SU-DHL-6 (cell line): ENCODE results near the gene ZNF718.

Source experiments
- H2AFZ ChIP-seq: fragments of 200-600 bp; sonication (generic); 2 replicates; pipeline ENCODE4 v1.6.1; 2014; ENCODE audit warnings: low read depth, mild to moderate bottlenecking, moderate library complexity, mixed read lengths, antibody characterized with exemption, low read length; ENCODE audit not compliant: severe bottlenecking
- H3F3A ChIP-seq: fragments of 200-600 bp; shearing (Covaris generic); 2 replicates; pipeline ENCODE4 v1.6.0; 2016; ENCODE audit warnings: antibody characterized with exemption, mild to moderate bottlenecking; ENCODE audit not compliant: insufficient read depth
- H3K27ac ChIP-seq: fragments of 200-600 bp; sonication (generic); 2 replicates; pipeline ENCODE4 v1.5.1; 2016; ENCODE audit warnings: low read depth, mild to moderate bottlenecking, low read length, moderate library complexity, mixed read lengths
- H3K27me3 ChIP-seq: fragments of 200-600 bp; sonication (generic), shearing (Covaris generic); 2 replicates; pipeline ENCODE4 v1.6.0; 2014; ENCODE audit warnings: mild to moderate bottlenecking, low read length
- H3K36me3 ChIP-seq: fragments of 200-600 bp; sonication (generic); 2 replicates; pipeline ENCODE4 v1.6.1; 2014; ENCODE audit warnings: mild to moderate bottlenecking, low read length, mixed read lengths
- H3K4me2 ChIP-seq: fragments of 300-600, 200-600 bp; shearing (Covaris generic), sonication (generic); 2 replicates; pipeline ENCODE4 v1.6.0; 2014; ENCODE audit warnings: low read length, low read depth, mild to moderate bottlenecking; ENCODE audit not compliant: poor library complexity, severe bottlenecking
- H3K4me3 ChIP-seq: fragments of 200-600 bp; sonication (generic); 2 replicates; pipeline ENCODE4 v1.5.1; 2014; ENCODE audit warnings: antibody characterized with exemption, low read length, mild to moderate bottlenecking, mixed read lengths; ENCODE audit not compliant: insufficient read depth, poor library complexity, severe bottlenecking
- H3K79me2 ChIP-seq: fragments of 200-600 bp; sonication (generic); 2 replicates; pipeline ENCODE4 v1.6.1; 2014; ENCODE audit warnings: mild to moderate bottlenecking, low read length, moderate library complexity; ENCODE audit not compliant: insufficient read depth
- H3K9ac ChIP-seq: fragments of 200-600 bp; sonication (generic); 2 replicates; pipeline ENCODE4 v1.7.0; 2014; ENCODE audit warnings: mild to moderate bottlenecking, low read length
- H3K9me2 ChIP-seq: fragments of 200-600 bp; sonication (generic); replicated peaks from 2 replicates; pipeline ENCODE4 v1.6.1; 2014; ENCODE audit warnings: low read length; ENCODE audit not compliant: insufficient read depth
- H3K9me3 ChIP-seq: fragments of 200-600 bp; sonication (generic); 2 replicates; pipeline ENCODE4 v1.6.1; 2014; ENCODE audit warnings: low read length, mixed read lengths; ENCODE audit not compliant: insufficient read depth
- H4K20me1 ChIP-seq: fragments of 200-600 bp; sonication (generic); 2 replicates; pipeline ENCODE4 v1.6.1; 2014; ENCODE audit warnings: low read depth, mild to moderate bottlenecking, antibody characterized with exemption, low read length, moderate library complexity, mixed read lengths
- EZH2phosphoT487 ChIP-seq: fragments of 200-600 bp; sonication (generic), shearing (Covaris generic); conservative IDR thresholded peaks from 2 replicates; pipeline ENCODE4 v1.6.1; 2018; ENCODE audit warnings: mild to moderate bottlenecking, antibody characterized with exemption, low read length, moderate library complexity, mixed read lengths
- TF ChIP-seq, protein P1 (sequence below): fragments of 200-600 bp; sonication (generic); IDR thresholded peaks from one replicate; pipeline ENCODE4 v1.5.1; 2017; ENCODE audit warnings: antibody characterized with exemption, mild to moderate bottlenecking, low read length, moderate library complexity; ENCODE audit not compliant: insufficient read depth, poor library complexity, severe bottlenecking

ZNF718 gene

DNA sequence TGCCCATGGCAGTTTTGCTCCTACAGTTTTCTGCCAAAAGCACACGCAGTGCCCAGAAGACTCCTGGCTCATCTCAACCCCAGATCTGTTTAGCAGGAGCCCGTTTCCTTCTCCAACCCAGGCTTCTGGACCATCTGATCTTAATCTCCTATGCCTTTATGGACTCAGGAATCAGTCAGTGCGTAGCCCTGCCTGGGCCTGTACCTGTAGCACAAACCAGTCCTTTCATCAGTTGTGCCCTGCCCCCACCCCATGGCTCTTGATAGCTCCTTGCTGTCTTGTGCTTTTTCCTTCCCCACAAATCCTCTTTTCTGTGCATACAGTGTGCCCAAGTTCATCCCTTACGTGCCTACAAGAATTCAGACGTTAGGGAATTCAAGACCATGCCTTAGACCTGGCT is 1.5 kb downstream of the ZNF718 start:
- peak overlapping the region; percentile 7; the same call in 1 of the 2 replicates for H3K27ac ChIP-seq
- peaks cover 55% of the 10 kb centered on the region for H3K79me2 ChIP-seq
- peak overlapping the region; percentile 83 for H3K9ac ChIP-seq
- TF ChIP-seq, protein P1, sequence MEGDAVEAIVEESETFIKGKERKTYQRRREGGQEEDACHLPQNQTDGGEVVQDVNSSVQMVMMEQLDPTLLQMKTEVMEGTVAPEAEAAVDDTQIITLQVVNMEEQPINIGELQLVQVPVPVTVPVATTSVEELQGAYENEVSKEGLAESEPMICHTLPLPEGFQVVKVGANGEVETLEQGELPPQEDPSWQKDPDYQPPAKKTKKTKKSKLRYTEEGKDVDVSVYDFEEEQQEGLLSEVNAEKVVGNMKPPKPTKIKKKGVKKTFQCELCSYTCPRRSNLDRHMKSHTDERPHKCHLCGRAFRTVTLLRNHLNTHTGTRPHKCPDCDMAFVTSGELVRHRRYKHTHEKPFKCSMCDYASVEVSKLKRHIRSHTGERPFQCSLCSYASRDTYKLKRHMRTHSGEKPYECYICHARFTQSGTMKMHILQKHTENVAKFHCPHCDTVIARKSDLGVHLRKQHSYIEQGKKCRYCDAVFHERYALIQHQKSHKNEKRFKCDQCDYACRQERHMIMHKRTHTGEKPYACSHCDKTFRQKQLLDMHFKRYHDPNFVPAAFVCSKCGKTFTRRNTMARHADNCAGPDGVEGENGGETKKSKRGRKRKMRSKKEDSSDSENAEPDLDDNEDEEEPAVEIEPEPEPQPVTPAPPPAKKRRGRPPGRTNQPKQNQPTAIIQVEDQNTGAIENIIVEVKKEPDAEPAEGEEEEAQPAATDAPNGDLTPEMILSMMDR = no peak
- no peak for TF ChIP-seq EZH2phosphoT487
- H3K4me2 ChIP-seq = peak overlapping the region; percentile 66
- no peaks in the 10 kb centered on the region for H3F3A ChIP-seq
- H2AFZ ChIP-seq = no peak overlapping the region
- H3K9me3 ChIP-seq = peaks cover 12% of the 10 kb centered on the region
- peaks cover 45% of the 10 kb centered on the region for H3K36me3 ChIP-seq
- H3K9me2 ChIP-seq = no peaks in the 10 kb centered on the region
- no peaks in the 10 kb centered on the region for H3K27me3 ChIP-seq
- peak overlapping the region; percentile 70 for H3K4me3 ChIP-seq
- no peaks in the 10 kb centered on the region for H4K20me1 ChIP-seq

DNA sequence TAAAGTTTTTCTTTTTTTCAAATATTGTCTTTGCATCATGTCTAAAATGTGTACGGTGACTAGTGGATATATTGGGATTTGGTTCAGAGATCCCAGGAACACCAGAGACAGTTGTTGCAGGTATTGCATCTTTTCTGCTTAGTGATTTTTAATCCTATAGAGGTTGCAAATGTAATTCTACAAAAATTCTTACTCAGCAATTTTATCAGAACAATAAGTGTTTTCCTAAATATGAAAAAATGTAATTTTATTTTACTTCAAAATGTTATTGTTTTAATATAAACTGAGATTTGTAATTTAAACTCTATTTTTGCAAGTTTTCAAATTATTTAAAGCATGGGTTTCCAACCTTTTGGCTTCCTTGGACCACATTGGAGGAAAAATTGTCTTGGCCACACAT is 8.2 kb downstream of the ZNF718 start:
- H3K79me2 ChIP-seq = peaks cover 32% of the 10 kb centered on the region
- H3K9me3 ChIP-seq = 0 out of 2 replicates have a peak, but pooled peaks cover 5% of the 10 kb centered on the region
- H3K27me3 ChIP-seq = no peaks in the 10 kb centered on the region
- H4K20me1 ChIP-seq = no peaks in the 10 kb centered on the region
- no peak overlapping the region for H2AFZ ChIP-seq
- 0 out of 2 replicates have a peak, but pooled peaks cover 2% of the 10 kb centered on the region for H3F3A ChIP-seq
- TF ChIP-seq EZH2phosphoT487 = no peak
- TF ChIP-seq, protein P1 = no peak
- no peaks in the 10 kb centered on the region for H3K9me2 ChIP-seq
- no peak overlapping the region for H3K9ac ChIP-seq
- H3K36me3 ChIP-seq = peaks cover 78% of the 10 kb centered on the region
- no peak overlapping the region for H3K4me3 ChIP-seq
- no peak overlapping the region for H3K27ac ChIP-seq
- no peak overlapping the region for H3K4me2 ChIP-seq

DNA sequence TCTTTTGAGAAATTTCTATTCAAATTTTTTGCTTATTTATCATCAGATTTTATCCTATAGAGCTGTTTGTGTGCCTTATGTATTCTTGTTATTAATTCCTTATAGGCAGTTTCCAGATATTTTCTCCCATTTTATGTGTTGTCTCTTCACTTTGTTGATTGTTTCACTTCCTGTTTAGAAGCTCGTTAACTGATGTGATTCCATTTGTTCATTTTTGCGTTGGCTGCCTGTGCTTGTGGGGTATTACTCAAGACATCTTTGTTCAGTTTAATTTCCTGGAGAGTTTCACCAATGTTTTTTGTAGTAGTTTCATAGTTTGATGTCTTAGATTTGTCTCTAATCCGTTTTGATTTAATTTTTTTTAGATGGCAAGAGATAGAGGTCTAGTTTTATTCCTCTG is 14.6 kb downstream of the ZNF718 start:
- Histone ChIP-seq H3K4me2 (no peak overlapping the region), H3K4me3 (no peak overlapping the region), H3K9me3 (peaks cover 14% of the 10 kb centered on the region; the same call in 1 of the 2 replicates), H3K79me2 (peaks cover 10% of the 10 kb centered on the region; the same call in 1 of the 2 replicates), H3K27me3 (no peaks in the 10 kb centered on the region), H3K36me3 (peaks cover 73% of the 10 kb centered on the region), H3K9ac (no peak overlapping the region), H4K20me1 (no peaks in the 10 kb centered on the region), H3K9me2 (no peaks in the 10 kb centered on the region), H3K27ac (no peak overlapping the region), H2AFZ (no peak overlapping the region), H3F3A (no peaks in the 10 kb centered on the region)
- TF ChIP-seq, protein P1 = no peak
- TF ChIP-seq EZH2phosphoT487 = no peak
